Astrocyte (in vitro differentiated cells and primary cell): Measurements from ENCODE around the gene BABAM1. TPM values are rescaled to one million over a fixed set of nuclear protein-coding genes. Genes with fewer than 3 reads are reported as not detected.
A peak's percentile ranks its signal among the peaks of the same experiment; 100 is the strongest.

Source experiments
- DNase-seq: peaks from one replicate; pipeline ENCODE4 v3.0.0-alpha.2; 2010; ENCODE audit warnings: low read depth
- FAIRE-seq: peaks from 2 replicates; lab custom pipeline; 2011; peaks lifted over from hg19 to GRCh38; lab: Jason Lieb, UNC
- H2AFZ ChIP-seq: 2 replicates; pipeline ENCODE4 v1.6.0; 2012; ENCODE audit warnings: low read depth, low read length, inconsistent platforms
- H3K27ac ChIP-seq: 2 replicates; pipeline ENCODE4 v1.5.1; 2011; ENCODE audit warnings: low read depth, low read length, inconsistent platforms
- H3K27me3 ChIP-seq: 2 replicates; pipeline ENCODE4 v1.6.0; 2011; ENCODE audit warnings: low read length, inconsistent platforms; ENCODE audit not compliant: insufficient read depth
- H3K36me3 ChIP-seq: 2 replicates; pipeline ENCODE4 v1.5.1; 2011; ENCODE audit warnings: low read length, inconsistent platforms; ENCODE audit not compliant: insufficient read depth
- H3K4me1 ChIP-seq: 2 replicates; pipeline ENCODE4 v1.5.1; 2011; ENCODE audit warnings: low read length, inconsistent platforms; ENCODE audit not compliant: insufficient read depth
- H3K4me2 ChIP-seq: 2 replicates; pipeline ENCODE4 v1.6.0; 2012; ENCODE audit warnings: low read length, inconsistent platforms
- H3K4me3 ChIP-seq: 2 replicates; pipeline ENCODE4 v1.5.1; 2011; ENCODE audit warnings: low read depth, mild to moderate bottlenecking, low read length, inconsistent platforms; ENCODE audit not compliant: insufficient read depth
- H3K79me2 ChIP-seq: 2 replicates; pipeline ENCODE4 v1.6.0; 2012; ENCODE audit warnings: mild to moderate bottlenecking, low read length, inconsistent platforms; ENCODE audit not compliant: insufficient read depth
- H3K9ac ChIP-seq: 2 replicates; pipeline ENCODE4 v1.6.0; 2012; ENCODE audit warnings: mild to moderate bottlenecking, low read length, inconsistent platforms
- H3K9me3 ChIP-seq: 2 replicates; pipeline ENCODE4 v1.5.1; 2012; ENCODE audit warnings: low read depth, mild to moderate bottlenecking, low read length, inconsistent platforms; ENCODE audit not compliant: insufficient read depth
- H4K20me1 ChIP-seq: 2 replicates; pipeline ENCODE4 v1.6.0; 2012; ENCODE audit warnings: low read length, inconsistent platforms; ENCODE audit not compliant: insufficient read depth
- H3K27ac Mint-ChIP-seq: one replicate; pipeline ENCODE4 v1.8.0; 2021; ENCODE audit warnings: mild to moderate bottlenecking, mixed read lengths; ENCODE audit not compliant: unreplicated experiment
- H3K27me3 Mint-ChIP-seq: one replicate; pipeline ENCODE4 v1.8.0; 2021; ENCODE audit warnings: low read depth, mixed read lengths; ENCODE audit not compliant: unreplicated experiment
- H3K36me3 Mint-ChIP-seq: one replicate; pipeline ENCODE4 v1.8.0; 2021; ENCODE audit warnings: low read depth, mixed read lengths; ENCODE audit not compliant: unreplicated experiment
- H3K4me1 Mint-ChIP-seq: one replicate; pipeline ENCODE4 v1.8.0; 2021; ENCODE audit warnings: low read depth, mixed read lengths; ENCODE audit not compliant: unreplicated experiment
- H3K4me3 Mint-ChIP-seq: one replicate; pipeline ENCODE4 v1.8.0; 2021; ENCODE audit warnings: mild to moderate bottlenecking, moderate library complexity, mixed read lengths; ENCODE audit not compliant: unreplicated experiment
- H3K9me3 Mint-ChIP-seq: one replicate; pipeline ENCODE4 v1.8.0; 2021; ENCODE audit warnings: mild to moderate bottlenecking, mixed read lengths; ENCODE audit not compliant: unreplicated experiment
- EZH2 ChIP-seq: IDR thresholded peaks from 2 replicates; pipeline ENCODE4 v1.6.1; 2012; ENCODE audit warnings: mild to moderate bottlenecking, low read length, inconsistent platforms; ENCODE audit not compliant: insufficient read depth
- total RNA-seq: library from RNA; stranded (reverse); gene quantifications from 2 replicates; pipeline ENCODE4 v1.2.1, GENCODE V29; 2021
- TF ChIP-seq, protein P1 (sequence below): IDR thresholded peaks from 2 replicates; pipeline ENCODE4 v1.5.1; 2011; ENCODE audit warnings: low read depth, mild to moderate bottlenecking, inconsistent platforms, low read length, moderate library complexity; ENCODE audit not compliant: insufficient read depth

The BABAM1 gene
- total RNA-seq, 1 donor from 2014 or later: 112 TPM

DNA sequence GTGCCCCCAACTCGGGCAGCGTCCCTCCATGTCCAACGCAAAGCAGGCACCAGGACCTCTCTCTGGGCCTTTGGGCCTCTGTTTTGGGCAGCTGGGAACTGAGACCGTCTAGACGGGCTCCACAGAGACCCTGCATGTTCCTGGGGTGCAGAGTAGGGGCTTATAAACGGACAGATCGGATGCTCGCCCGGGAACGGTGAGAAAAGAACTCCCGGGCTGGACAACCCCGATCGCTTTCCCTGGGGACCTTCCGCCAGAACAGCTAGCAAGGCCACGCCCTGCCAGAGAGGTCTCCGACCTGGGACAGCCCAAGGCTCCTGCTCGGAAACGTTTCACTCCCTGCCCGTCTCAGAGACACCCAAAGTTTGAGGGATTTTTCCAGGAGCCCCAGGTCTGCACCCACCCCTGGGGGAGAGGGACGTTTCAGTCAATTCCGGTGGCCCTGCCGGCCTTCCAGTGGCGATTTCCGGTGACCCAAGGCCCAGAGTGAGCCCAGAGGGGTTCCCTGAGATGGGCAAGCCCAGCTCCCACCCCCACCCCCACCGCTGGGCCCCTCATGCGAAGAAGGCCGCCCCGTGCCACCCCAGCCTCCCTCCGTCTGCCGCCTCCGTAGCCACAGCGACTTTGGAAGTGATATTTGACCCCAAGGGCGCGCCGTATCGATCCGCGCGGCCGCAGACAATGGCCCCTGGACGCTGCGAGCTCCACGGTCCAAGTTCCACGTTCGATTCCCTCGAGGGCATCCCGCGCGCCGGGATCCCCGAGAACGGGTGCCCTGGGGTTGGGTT, 23.2 kb upstream of the BABAM1 start:
- Mint-ChIP-seq H3K9me3 (no peaks in the 10 kb centered on the region), H3K27me3 (no peaks in the 10 kb centered on the region), H3K4me3 (peak overlapping the region; percentile 95), H3K36me3 (peaks cover 9% of the 10 kb centered on the region), H3K27ac (peak overlapping the region; percentile 62), H3K4me1 (peaks cover 18% of the 10 kb centered on the region)
- Histone ChIP-seq H4K20me1 (peaks cover 29% of the 10 kb centered on the region), H3K4me1 (peaks cover 19% of the 10 kb centered on the region), H3K9me3 (no peaks in the 10 kb centered on the region), H3K27ac (no peak overlapping the region), H3K27me3 (no peaks in the 10 kb centered on the region), H3K79me2 (peaks cover 32% of the 10 kb centered on the region), H3K4me3 (peak overlapping the region; percentile 74), H3K4me2 (peak overlapping the region; percentile 96), H3K36me3 (no peaks in the 10 kb centered on the region), H3K9ac (peak overlapping the region; percentile 79), H2AFZ (peak overlapping the region; percentile 71)
- no peak for DNase-seq
- no peak for FAIRE-seq
- TF ChIP-seq, protein P1, sequence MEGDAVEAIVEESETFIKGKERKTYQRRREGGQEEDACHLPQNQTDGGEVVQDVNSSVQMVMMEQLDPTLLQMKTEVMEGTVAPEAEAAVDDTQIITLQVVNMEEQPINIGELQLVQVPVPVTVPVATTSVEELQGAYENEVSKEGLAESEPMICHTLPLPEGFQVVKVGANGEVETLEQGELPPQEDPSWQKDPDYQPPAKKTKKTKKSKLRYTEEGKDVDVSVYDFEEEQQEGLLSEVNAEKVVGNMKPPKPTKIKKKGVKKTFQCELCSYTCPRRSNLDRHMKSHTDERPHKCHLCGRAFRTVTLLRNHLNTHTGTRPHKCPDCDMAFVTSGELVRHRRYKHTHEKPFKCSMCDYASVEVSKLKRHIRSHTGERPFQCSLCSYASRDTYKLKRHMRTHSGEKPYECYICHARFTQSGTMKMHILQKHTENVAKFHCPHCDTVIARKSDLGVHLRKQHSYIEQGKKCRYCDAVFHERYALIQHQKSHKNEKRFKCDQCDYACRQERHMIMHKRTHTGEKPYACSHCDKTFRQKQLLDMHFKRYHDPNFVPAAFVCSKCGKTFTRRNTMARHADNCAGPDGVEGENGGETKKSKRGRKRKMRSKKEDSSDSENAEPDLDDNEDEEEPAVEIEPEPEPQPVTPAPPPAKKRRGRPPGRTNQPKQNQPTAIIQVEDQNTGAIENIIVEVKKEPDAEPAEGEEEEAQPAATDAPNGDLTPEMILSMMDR: no peak
- TF ChIP-seq EZH2: no peak

DNA sequence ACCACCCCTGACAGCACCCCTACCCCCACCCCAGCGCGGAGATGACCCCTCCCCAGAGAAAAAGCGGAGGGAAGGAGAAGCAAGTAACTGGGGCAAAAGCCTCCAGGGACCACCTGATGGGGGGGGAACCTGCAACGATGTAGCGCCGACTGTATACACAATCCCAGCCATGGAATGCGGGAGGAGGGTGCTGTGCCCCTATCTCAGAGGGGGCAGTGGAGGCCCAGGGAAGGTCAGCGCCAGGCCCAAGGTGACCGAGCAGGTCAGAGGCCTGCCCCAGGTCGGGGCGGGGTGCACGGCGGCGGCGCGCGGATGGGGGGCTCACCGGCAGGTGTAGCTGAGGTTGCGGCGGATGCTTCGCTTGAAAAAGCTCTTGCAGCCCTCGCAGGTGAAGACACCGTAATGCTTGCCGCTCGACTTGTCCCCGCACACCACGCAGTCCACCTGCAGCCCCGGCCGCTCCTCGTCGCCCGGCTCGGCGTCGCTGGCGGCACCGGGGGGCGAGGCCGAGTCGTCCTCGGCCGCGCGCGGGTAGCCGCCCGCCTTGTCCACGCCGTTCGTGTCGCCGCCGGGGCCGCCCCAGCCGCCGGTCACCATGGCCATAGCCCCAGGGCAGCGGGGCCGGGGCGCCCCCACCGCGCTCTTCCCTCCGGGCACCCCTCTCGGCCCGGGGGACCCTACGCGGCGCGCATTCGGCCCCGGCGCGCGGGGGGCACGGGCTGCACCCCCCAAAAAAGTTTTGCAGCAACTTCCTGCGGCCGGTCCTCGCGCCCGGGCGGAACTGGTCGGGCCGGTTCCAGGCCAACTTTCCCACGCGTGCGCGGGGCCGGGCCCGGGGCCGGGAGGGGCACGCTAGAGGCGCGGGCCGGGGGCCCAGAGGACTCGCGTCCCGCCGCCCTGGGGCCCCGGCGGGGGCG, 22.4 kb upstream of the BABAM1 start:
- H4K20me1 ChIP-seq: peaks cover 29% of the 10 kb centered on the region
- H3K4me1 ChIP-seq: peaks cover 19% of the 10 kb centered on the region
- Mint-ChIP-seq H3K4me1 (peaks cover 24% of the 10 kb centered on the region), H3K4me3 (peak overlapping the region; percentile 95), H3K27ac (no peak overlapping the region), H3K9me3 (no peaks in the 10 kb centered on the region), H3K36me3 (peaks cover 7% of the 10 kb centered on the region), H3K27me3 (no peaks in the 10 kb centered on the region)
- H3K9ac ChIP-seq: peak overlapping the region; percentile 79
- TF ChIP-seq EZH2: no peak
- TF ChIP-seq, protein P1: no peak
- no peak overlapping the region for H3K27ac ChIP-seq
- H2AFZ ChIP-seq: peak overlapping the region; percentile 34
- FAIRE-seq: no peak
- no peaks in the 10 kb centered on the region for H3K27me3 ChIP-seq
- peak overlapping the region; percentile 96 for H3K4me2 ChIP-seq
- no peaks in the 10 kb centered on the region for H3K36me3 ChIP-seq
- H3K4me3 ChIP-seq: peak overlapping the region; percentile 74
- peaks cover 32% of the 10 kb centered on the region for H3K79me2 ChIP-seq
- H3K9me3 ChIP-seq: no peaks in the 10 kb centered on the region
- no peak for DNase-seq
